LNCaP clone FGC (cell line): ENCODE results near the gene CNOT1.
"Not testable (repeated sequence)": the region's sequence is repeated elsewhere in the genome, so short reads cannot be mapped to it uniquely, and the experiment has no call there.

ENCODE experiments used
- DNase-seq: peaks from one replicate; pipeline ENCODE4 v3.0.0-alpha.2; 2011; ENCODE audit warnings: low read depth
- H3K4me3 ChIP-seq: 2 replicates; pipeline ENCODE4 v1.5.1; 2011; ENCODE audit warnings: mild to moderate bottlenecking, low read depth, low read length, control low read depth
- TF ChIP-seq, protein P1 (sequence below): IDR thresholded peaks from 2 replicates; pipeline ENCODE4 v1.5.1; 2012; ENCODE audit warnings: mild to moderate bottlenecking; ENCODE audit not compliant: control insufficient read depth, insufficient read depth; ENCODE audit errors: extremely low read depth

CNOT1 gene

DNA sequence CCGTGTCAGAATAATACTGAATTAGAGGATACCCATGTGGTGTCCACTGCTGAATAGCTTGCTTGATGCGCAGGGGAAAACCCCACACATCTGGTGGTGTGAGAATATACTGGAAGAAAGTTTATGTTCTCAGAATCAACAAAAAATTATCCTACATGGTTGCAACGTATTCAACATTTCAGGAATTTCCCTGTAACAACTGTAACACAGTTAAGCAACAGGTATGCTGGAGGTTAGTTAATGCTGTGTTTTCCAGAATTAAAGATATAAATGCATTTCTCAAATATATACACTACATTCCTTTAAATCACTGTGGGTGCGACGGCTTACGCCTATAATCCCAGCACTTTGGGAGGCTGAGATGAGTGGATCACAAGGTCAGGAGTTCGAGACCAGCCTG is 5.4 kb downstream of the CNOT1 start:
- DNase-seq: no peak
- TF ChIP-seq, protein P1, sequence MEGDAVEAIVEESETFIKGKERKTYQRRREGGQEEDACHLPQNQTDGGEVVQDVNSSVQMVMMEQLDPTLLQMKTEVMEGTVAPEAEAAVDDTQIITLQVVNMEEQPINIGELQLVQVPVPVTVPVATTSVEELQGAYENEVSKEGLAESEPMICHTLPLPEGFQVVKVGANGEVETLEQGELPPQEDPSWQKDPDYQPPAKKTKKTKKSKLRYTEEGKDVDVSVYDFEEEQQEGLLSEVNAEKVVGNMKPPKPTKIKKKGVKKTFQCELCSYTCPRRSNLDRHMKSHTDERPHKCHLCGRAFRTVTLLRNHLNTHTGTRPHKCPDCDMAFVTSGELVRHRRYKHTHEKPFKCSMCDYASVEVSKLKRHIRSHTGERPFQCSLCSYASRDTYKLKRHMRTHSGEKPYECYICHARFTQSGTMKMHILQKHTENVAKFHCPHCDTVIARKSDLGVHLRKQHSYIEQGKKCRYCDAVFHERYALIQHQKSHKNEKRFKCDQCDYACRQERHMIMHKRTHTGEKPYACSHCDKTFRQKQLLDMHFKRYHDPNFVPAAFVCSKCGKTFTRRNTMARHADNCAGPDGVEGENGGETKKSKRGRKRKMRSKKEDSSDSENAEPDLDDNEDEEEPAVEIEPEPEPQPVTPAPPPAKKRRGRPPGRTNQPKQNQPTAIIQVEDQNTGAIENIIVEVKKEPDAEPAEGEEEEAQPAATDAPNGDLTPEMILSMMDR: no peak
- no peak overlapping the region for H3K4me3 ChIP-seq

DNA sequence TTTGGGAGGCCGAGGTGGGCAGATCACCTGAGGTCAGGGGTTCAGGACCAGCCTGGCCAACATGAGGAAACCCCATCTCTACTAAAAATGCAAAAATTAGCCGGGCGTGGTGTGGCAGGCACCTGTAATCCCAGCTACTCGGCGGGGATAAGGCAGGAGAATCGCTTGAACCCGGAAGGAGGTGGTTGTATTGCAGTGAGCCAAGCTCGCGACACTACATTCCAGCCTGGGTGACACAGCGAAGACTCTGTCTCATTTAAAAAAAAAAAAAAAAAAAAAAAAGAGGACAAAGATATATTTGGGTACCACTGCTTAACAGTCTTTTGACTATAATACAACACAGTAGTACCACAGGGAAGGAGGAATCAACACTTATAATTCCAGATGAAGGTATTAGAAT is 9.2 kb downstream of the CNOT1 start:
- TF ChIP-seq, protein P1: no peak
- H3K4me3 ChIP-seq: no peak overlapping the region
- no peak for DNase-seq

DNA sequence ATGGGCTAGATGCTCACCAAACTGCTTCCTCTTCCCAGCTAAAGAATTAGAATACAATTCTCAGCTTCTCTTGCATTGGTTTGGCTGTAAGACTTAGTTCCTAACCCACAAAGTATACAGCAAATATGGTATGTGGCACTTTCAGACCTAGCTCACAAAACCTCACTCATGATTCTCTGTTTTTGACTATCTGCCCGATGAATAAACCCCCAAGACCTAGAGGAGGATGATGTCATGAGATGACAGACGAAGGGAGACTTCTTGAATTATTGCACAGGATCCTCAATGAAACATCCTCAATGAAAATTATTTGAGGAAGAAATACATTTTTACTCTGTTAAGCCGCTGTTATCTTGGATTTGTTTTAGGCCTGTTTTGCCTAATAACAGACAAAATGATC is 14.3 kb downstream of the CNOT1 start:
- TF ChIP-seq, protein P1: no peak
- DNase-seq: no peak
- H3K4me3 ChIP-seq: no peak overlapping the region

DNA sequence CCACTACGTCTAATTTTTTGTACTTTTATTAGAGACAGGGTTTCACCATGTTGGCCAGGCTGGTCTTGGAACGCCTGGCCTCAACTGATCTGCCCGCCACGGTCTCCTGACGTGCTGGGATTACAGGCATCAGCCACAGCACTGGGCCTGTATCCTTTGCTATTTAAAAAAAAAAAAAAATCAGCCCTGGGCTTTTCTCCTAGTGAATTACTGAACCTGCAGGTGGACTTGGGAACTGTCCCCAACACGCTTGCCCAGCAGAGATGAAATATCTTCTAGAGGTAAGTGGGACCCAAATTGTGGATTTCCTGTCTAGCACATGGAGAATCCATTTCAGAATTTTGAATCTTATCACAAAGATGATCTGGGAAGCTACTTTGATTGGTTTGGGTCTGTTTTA is 14.8 kb downstream of the CNOT1 start:
- DNase-seq: no peak
- TF ChIP-seq, protein P1: no peak

DNA sequence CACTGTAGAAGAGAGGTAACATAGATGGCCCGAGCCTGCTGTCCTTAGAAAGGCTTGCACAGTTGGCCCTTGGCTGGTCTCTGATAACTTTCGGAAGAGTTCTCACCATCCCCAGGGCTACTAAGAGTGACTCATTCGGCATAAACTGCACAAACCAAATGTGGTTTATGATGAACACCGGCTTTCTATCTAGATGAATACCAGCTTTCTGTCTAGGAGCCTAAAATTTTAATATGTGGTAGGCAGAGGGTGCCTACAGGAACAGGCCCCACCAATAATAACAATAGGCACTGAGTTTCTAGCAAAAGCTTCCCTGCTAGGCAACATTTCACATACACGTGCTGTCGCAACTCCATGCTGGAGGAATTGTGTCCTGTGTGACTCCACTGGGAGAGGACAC is 15.4 kb downstream of the CNOT1 start:
- TF ChIP-seq, protein P1: no peak
- DNase-seq: no peak

More for the DNA sequence above, 14.8 kb downstream of the CNOT1 start:
- no peak overlapping the region for H3K4me3 ChIP-seq

DNA sequence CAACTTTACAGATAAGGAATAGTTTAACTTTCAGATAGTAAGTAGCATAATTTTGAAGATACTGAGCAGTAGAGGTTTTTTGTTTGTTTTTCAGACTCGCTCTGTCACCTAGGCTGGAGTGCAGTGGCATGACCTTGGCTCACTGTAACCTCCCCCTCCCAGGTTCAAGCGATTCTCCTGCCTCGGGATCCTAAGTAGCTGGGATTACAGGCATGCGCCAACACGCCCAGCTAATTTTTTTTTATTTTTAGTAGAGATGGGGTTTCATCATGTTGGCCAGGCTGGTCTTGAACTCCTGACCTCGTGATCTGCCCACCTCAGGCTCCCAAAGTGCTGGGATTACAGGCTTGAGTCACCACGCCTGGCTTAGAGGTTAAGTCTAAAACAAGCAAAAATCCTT is 16.7 kb downstream of the CNOT1 start:
- not testable (repeated sequence) for DNase-seq, H3K4me3 ChIP-seq

More for the DNA sequence above, 15.4 kb downstream of the CNOT1 start:
- no peak overlapping the region for H3K4me3 ChIP-seq

DNA sequence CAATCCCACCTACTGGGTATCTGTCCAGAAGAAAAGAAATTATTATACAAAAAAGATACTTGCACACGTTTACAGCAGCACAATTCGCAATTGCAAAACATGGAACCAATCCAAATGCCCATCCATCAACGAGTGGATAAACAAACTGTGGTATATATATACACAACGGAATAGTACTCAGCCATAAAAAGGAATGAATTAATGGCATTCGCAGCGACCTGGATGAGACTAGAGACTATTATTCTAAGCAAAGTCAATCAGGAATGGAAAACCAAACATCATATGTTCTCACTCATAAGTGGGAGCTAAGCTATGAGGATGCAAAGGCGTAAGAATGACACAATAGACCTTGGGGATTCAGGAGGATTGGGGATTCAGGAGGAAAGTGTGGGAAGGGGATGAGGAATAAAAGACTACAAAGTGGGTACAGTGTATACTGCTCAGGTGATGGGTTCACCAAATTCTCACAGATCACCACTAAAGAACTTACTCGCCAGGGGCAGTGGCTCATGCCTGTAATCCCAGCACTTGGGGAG is 21.0 kb downstream of the CNOT1 start:
- TF ChIP-seq, protein P1: no peak
- no peak overlapping the region for H3K4me3 ChIP-seq
- no peak for DNase-seq
